ENCODE data around the gene HAUS3. TPM values are rescaled to one million over a fixed set of nuclear protein-coding genes. Genes with fewer than 3 reads are reported as not detected.

HAUS3 gene
- total and polyA plus RNA-seq, 10 of the 15 experiments (the other 5 are each of a cell fraction or from before 2014, with no cell fraction given) = 4.2 to 23.9 (median 12.3) TPM

DNA sequence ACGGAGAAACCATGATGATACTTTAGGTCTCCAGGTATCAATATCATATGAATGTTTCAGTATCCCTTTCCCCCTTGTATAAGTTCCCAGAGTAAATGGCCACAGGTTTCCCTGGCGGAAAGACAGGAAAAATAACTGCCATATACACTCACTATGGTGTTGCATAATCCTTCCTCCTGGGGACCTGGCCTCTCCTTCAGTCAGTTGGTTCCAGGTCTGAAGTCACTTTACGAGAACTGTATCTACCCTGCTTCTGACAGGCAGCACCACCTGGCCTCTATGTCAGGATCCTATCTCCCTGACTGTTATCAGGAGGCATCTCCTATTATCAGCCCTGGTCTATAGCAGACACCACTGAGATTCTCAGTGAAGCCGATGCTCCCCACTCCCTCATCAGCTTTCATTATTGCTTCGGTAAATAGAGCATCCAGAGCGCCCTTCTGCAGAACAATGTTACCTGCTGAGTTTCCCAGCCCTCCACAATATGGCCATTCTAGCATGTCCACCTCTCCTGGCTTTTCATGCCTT is 22.6 kb downstream of the HAUS3 start (continued):
- TF ChIP-seq, protein P1, sequence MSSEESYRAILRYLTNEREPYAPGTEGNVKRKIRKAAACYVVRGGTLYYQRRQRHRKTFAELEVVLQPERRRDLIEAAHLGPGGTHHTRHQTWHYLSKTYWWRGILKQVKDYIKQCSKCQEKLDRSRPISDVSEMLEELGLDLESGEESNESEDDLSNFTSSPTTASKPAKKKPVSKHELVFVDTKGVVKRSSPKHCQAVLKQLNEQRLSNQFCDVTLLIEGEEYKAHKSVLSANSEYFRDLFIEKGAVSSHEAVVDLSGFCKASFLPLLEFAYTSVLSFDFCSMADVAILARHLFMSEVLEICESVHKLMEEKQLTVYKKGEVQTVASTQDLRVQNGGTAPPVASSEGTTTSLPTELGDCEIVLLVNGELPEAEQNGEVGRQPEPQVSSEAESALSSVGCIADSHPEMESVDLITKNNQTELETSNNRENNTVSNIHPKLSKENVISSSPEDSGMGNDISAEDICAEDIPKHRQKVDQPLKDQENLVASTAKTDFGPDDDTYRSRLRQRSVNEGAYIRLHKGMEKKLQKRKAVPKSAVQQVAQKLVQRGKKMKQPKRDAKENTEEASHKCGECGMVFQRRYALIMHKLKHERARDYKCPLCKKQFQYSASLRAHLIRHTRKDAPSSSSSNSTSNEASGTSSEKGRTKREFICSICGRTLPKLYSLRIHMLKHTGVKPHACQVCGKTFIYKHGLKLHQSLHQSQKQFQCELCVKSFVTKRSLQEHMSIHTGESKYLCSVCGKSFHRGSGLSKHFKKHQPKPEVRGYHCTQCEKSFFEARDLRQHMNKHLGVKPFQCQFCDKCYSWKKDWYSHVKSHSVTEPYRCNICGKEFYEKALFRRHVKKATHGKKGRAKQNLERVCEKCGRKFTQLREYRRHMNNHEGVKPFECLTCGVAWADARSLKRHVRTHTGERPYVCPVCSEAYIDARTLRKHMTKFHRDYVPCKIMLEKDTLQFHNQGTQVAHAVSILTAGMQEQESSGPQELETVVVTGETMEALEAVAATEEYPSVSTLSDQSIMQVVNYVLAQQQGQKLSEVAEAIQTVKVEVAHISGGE (CRISPR knock-in tag; IDR thresholded peaks at IDR 0.05) = no peak
- TF ChIP-seq, protein P2, sequence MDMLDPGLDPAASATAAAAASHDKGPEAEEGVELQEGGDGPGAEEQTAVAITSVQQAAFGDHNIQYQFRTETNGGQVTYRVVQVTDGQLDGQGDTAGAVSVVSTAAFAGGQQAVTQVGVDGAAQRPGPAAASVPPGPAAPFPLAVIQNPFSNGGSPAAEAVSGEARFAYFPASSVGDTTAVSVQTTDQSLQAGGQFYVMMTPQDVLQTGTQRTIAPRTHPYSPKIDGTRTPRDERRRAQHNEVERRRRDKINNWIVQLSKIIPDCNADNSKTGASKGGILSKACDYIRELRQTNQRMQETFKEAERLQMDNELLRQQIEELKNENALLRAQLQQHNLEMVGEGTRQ (IDR thresholded peaks at IDR 0.05; ENCODE audit: borderline replicate concordance, low read depth, low read length) = no peak
- TF ChIP-seq, protein P3, sequence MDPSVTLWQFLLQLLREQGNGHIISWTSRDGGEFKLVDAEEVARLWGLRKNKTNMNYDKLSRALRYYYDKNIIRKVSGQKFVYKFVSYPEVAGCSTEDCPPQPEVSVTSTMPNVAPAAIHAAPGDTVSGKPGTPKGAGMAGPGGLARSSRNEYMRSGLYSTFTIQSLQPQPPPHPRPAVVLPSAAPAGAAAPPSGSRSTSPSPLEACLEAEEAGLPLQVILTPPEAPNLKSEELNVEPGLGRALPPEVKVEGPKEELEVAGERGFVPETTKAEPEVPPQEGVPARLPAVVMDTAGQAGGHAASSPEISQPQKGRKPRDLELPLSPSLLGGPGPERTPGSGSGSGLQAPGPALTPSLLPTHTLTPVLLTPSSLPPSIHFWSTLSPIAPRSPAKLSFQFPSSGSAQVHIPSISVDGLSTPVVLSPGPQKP (IDR thresholded peaks at IDR 0.05; ENCODE audit: low read depth, low read length) = no peak
- TF ChIP-seq TCF7 (IDR thresholded peaks at IDR 0.05; ENCODE audit: borderline replicate concordance) = no peak
- TF ChIP-seq, protein P4, sequence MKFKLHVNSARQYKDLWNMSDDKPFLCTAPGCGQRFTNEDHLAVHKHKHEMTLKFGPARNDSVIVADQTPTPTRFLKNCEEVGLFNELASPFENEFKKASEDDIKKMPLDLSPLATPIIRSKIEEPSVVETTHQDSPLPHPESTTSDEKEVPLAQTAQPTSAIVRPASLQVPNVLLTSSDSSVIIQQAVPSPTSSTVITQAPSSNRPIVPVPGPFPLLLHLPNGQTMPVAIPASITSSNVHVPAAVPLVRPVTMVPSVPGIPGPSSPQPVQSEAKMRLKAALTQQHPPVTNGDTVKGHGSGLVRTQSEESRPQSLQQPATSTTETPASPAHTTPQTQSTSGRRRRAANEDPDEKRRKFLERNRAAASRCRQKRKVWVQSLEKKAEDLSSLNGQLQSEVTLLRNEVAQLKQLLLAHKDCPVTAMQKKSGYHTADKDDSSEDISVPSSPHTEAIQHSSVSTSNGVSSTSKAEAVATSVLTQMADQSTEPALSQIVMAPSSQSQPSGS (IDR thresholded peaks at IDR 0.05; ENCODE audit: low read length) = no peak
- TF ChIP-seq EZH2 (IDR thresholded peaks at IDR 0.05; ENCODE audit: borderline replicate concordance, control insufficient read depth, low read depth, low read length) = no peak
- TF ChIP-seq KLF5 (IDR thresholded peaks at IDR 0.05; ENCODE audit: partially characterized antibody) = no peak

Measured in GM12878 (cell line).